GM15510 (cell line): ENCODE measurements around the gene ABAT.

ENCODE experiments used
- POLR2A ChIP-seq: IDR thresholded peaks from 3 replicates; pipeline ENCODE4 v1.6.1; 2011; ENCODE audit warnings: borderline replicate concordance; ENCODE audit not compliant: insufficient read length; ENCODE audit errors: extremely low read depth

ABAT gene

DNA sequence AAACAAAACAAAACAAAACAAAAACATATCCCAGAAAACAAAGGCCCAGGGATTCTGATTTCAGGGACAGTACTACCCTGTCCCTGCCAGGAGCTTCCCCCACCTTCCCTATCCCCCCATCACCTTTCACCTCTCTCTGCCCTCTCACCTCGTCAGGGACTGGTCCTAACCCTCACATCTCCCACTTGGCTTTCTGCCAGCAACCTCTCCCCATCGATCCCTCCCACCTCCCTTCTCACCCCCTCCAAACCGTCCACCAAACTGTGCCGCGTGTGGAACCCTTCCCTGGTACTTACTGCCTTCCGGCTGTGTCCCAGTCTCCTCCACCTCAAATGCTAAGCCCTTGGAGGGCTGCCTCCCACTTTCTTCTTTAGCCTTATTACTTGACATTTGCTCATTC is 86.7 kb downstream of the ABAT start:
- TF ChIP-seq POLR2A, result no peak

DNA sequence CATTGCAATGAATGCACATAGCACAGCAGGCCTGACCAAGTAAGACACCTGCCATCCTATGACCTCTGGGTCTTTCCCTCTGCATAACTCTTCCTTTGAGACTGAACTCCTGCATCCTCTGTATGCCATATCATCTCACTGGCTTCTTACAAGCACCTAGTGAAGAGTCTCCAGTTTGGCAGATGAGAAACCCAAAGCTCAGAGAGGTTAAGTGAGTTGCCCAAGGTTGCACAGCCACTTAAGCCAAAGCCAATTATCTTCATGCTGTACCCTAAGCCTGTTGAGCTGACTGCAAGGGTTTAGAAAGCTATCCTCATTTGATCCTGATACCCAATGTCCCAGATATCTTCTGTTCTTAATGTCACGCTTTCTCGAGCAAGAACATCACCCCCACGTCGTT is 87.8 kb downstream of the ABAT start:
- TF ChIP-seq POLR2A, result no peak

DNA sequence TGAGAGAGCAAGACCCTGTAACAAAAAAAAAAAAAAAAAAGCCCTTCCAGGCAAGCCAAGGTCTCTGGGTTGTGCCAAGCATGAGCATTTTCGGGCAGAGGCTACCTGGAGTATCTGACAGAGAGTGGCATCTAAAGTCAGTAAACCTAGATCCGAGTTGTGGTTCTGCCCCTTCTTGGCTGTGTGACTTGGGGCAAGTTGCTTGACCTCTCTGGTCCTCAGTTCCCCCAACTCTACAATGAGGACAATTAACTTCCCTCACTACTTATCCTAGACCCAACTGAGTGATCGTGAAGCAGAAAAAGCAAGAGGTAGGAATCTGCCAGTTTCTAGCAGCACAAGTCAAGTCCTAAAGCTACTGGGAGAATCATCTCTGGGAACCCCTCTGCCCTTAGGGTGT is 88.7 kb downstream of the ABAT start:
- no peak for TF ChIP-seq POLR2A

DNA sequence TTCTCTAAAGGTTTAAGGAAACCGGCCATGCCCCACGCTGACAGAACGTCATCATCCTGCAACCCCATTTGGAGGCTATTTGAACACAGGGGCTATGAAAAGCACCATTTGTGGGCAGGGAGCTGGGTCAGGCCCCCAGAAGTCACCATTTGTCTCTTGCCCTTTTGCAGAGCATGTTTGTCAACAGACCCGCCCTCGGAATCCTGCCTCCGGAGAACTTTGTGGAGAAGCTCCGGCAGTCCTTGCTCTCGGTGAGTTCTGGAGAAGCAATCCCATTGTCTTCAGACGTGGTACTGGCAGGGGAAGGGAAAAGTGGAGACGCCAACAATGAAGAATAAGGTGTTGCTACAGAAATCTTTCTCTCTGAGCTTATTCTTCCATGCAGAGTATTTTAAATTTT is 89.5 kb downstream of the ABAT start:
- no peak for TF ChIP-seq POLR2A

DNA sequence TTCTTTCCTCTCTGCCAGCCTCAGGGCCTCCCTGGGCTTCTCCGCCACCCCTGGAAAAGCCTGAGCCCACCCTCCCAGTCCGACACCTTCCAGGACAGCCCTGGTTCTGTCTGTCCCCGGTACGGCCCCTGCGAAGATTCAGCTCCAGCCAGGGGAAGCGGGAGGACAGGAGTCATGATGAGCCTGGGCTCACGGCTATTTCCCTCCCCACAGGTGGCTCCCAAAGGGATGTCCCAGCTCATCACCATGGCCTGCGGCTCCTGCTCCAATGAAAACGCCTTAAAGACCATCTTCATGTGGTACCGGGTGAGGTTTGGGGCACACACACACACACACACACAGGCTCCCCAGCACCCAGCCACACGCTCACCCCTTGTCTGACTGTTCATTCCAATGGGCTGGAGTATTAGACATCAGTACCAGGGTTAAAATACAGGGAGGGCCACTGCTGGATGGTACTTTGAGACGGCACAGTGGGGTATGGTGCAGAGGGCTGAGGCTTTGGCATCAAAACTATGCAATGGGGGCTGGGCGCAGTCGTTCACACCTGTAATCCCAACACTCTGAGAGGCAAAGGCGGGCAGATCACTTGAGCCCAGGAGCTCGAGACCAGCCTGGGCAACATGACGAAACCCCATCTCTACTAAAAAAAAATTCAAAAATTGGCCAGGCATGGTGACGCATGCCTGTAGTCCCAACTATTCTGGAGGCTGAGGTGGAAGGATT is 90.3 kb downstream of the ABAT start:
- no peak for TF ChIP-seq POLR2A

DNA sequence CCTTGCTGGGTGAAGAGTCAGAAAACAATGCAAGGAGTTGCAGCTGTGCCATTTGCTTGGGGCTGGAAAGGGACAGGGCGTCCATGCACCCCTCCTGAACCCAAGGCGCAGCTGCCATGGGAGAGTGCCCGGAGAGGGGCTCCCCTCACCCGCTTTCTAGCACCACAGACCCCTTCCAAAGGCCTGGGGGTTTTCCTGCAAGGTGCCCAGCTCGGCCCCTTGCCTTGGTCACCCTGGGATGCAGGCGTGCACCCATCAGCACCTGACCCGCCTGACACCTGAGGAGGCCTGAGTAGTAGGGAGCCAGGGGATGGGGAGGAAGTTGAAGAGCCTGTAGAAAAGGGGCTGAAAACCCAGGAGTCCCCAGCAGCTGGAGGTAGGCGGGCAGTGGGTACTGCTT is 92.8 kb downstream of the ABAT start:
- TF ChIP-seq POLR2A, result no peak

DNA sequence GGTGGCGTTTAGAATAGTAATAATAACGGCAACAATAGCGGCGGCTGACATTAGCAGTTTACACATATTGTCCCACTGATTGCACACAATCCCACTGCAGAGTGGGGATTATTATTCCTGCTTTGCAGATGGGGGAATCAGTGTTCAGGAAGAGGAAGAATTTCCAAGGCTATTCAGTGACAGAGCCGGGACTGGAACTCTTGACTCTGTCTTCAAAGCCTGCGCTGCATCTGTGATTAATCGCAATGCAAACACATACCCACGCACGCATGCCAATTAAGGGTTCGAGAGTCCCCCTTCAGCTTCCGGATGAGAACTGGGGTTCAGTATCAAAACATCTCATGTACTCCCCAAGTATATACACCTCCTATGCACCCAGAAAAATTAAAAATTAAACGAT is 93.9 kb downstream of the ABAT start:
- no peak for TF ChIP-seq POLR2A

DNA sequence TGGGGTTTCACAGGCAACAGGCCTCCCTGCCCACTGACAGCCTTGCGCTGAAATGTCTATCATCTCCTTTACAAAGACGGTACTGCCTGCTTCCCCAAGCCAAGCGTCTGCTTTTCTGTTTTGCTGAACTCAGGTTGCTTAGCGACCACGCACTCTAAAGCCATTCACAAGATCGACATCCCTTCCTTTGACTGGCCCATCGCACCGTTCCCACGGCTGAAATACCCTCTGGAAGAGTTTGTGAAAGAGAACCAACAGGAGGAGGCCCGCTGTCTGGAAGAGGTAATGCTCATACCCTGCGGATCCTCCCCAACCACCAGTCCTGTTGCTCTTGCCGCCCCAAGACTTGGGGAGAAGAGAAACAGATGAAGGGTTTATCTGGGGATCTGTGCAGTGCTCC is 94.3 kb downstream of the ABAT start:
- TF ChIP-seq POLR2A, result no peak

DNA sequence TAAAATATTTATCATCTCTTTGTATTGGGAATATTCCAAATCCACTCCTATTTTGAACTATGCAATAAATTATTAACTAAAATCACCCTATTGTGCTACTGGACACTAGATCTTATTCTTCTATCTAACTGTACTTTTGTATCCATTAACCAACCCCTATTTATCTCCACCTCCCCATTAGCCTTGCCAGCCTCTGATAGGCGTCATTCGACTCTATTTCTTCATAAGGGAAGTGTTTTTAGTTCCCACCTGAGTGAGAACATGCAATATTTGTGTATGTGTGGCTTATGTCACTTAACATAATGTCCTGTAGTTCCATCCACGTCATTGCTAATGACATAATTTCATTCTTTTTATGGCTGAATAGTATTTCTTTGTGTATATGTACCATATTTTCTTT is 99.1 kb downstream of the ABAT start:
- TF ChIP-seq POLR2A, result no peak

DNA sequence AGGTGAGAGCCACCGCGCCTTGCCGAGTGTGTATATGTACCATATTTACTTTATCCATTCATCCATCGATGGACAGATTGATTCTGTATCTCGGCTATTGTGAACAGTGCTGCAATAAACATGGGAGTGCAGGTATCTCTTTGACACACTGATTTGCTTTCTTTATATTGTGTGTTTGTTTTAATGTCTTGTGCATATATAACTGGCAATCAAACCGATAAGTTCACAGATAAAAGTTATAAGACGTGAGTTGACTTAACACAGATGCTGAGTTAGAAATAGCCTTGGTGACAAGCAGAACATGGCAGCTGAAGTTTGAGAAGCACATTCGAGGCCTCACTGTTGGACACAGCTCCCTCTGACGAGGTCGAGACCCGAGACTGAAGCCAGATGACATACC is 99.8 kb downstream of the ABAT start:
- TF ChIP-seq POLR2A, result no peak

DNA sequence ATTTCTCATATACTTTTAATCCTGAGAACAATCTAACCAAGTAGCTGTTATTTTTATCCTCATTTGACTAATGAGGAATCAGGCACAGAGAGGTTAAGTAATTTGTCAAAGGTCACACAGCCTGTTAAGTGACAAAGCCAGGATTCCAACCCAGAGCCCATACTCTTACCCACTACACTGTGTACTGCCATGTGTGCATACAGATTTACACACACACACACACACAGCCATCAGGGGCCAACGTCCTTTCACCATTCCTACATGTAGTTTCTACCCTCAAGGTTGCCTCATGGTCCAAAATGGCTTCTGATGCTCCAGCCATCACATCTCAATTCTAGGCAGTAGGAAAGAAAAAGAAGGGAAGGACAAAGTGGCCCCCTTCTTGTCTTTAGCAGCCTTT is 100.9 kb downstream of the ABAT start:
- TF ChIP-seq POLR2A, result no peak

DNA sequence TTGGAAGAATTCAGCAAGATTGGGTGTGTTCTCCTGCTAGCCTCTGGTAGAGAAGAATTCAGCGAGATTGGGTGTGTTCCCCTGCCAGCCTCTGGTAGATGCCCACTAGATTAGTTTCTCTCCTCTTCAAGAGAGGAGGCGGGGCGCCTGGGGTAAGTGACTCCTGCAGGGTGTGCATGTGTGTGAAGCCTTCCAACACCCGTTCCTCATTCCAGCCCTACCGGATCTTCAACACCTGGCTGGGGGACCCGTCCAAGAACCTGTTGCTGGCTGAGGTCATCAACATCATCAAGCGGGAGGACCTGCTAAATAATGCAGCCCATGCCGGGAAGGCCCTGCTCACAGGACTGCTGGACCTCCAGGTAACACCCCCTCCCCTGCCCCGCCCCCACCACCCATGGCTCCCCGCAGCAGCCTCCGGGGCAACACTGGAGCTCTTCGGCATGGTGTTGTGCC is 101.7 kb downstream of the ABAT start:
- no peak for TF ChIP-seq POLR2A

DNA sequence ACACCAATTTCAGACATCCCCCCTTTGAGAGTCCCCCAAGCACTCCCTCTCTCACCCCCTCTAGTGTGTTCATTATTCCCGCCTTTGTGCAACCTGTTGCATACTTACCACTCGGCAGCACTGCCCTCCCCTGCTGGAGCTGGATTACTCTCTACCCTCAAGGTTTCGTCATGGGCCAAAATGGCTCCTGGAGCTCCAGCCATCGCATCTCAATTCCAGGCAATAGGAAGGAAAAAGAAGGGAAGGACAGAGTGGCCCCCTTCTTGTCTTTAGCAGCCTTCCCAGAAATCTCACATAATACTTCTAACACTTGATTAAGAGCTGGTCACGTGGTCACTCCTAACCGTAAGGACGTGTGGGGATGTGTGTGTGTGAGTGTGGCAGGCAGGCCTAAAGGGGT is 102.8 kb downstream of the ABAT start:
- no peak for TF ChIP-seq POLR2A

DNA sequence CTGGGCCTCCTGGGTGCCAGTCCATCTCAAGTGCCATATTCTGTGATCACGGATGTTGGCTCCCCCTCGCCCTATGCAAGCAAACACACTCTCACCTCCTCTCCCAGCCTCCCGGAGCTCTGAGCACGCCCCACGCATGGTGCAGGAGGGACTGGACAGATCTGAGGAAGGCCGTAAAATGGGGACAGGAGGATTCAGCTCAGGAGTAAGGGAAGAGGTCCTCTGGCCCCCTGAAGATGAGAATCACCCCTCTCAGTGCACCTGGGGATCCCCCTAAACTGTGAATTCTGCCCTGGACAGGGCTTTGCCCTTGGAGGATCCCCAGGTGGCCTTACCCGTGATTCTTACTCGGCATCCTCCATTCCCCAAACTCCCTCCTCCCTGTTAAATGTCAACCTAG is 107.4 kb downstream of the ABAT start:
- TF ChIP-seq POLR2A, result no peak

DNA sequence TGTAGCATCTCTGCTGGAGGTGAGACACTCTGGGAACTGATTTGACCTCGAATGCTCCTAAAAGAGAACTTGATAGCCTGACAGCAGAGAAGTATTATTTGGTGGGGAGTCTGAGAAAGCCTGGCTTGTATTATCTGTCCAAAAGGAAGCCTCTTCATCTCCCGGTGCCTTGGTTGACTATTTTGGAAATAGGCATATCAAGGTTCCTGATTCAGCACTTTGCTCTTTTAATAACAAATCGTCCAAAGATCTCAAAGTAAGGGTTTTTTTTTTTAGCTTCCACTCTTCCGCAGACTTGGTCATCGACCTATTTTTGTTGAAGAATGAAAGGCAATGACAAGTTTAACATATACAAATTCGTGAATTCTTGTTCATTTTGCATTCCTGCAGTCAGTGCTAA is 108.3 kb downstream of the ABAT start:
- no peak for TF ChIP-seq POLR2A

DNA sequence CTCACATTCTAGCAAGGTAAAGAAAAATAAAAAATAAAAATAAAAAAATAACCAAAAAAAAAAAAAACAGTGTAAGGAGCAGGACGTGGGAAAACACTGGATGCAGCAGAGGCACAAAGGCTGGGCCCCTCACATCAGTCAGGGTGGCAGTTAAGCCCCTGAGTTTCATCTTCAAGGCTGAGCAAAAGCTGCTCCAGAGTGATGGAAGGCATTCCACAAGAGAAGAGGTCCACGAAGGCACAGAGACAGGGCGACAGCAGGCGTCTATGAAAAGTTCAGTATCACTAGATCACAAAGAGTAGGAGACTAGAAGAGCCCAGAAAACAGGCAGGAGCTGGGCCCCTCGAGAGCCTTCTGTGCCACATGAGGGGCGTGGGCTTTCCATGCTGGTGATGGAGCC is 111.0 kb downstream of the ABAT start:
- TF ChIP-seq POLR2A, result no peak
